Measurements from ENCODE around the gene GDPD4.

The GDPD4 gene

DNA sequence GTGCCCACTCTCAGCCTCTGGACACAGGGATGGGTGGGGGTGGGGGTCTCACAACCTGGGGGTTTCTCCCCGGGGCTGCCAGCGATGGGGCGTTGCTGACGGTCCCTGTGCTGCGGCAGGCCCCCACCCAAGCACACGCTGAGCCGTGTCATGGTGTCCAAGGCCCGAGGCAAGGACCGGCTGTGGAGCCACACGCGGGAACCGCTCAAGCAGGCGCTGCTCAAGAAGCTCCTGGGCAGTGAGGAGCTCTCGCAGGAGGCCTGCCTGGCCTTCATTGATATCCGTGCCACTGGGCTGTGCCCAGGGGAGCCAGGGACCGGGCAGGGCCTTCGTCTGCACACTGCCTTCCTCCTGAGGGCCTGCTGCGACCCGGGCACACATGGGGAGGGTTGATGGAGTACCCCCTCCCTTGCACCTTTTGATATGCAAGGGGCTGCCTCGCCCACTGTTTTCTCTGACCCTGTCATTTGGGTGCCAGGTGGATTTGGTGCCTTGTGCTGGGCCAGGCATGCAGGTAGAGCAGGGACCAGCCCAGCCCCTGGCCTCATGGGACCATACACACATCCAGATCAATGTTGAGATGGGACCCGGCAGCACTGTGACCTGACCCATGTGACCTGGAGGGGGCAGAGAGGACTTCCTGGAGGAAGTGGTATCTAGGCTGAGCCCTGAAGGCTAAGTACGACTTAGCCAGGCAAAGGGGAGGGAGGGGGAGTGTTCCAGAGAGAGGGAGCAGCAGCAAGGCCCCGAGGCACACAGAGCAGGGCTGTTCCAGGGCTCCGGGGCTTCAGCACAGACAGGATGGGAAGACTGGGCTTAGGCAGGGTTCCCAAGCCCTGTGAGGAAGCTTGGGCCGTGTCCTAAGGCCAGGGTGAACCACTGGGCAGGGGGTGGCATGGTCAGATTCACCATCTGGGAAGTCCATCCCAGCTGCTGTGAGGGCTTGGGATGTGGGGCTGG, 98.3 kb downstream of the GDPD4 start:
- DNase-seq = no peak

- DNase-seq = no peak
These were observed 99.3 kb downstream of the GDPD4 start for GRCh38 chr11:77201991-77202841.

GRCh38 chr11:77201370-77201769, 100.1 kb downstream of the GDPD4 start:
- DNase-seq = no peak

GRCh38 chr11:77200351-77201268, 100.9 kb downstream of the GDPD4 start:
- DNase-seq = no peak

- no peak for DNase-seq
These were observed 102.2 kb downstream of the GDPD4 start for GRCh38 chr11:77199137-77199745.

DNA sequence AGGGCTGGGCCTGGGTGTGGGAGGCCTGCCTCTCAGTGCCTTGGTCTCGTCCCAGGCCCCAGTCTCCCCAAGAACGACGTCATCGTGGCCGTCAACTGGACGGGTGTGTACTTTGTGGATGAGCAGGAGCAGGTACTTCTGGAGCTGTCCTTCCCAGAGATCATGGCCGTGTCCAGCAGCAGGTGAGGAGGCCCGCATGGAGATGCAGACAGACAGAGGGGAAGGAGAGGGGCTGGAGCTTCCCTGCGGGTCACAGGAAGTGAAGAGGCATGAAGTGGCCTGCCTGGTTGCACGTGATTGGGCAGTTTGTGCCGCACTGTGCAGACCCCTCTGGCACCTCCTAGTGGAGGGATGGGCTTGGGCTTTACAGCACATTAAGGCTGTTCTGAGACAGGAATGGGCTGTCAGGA, 103.0 kb downstream of the GDPD4 start:
- DNase-seq = no peak

DNA sequence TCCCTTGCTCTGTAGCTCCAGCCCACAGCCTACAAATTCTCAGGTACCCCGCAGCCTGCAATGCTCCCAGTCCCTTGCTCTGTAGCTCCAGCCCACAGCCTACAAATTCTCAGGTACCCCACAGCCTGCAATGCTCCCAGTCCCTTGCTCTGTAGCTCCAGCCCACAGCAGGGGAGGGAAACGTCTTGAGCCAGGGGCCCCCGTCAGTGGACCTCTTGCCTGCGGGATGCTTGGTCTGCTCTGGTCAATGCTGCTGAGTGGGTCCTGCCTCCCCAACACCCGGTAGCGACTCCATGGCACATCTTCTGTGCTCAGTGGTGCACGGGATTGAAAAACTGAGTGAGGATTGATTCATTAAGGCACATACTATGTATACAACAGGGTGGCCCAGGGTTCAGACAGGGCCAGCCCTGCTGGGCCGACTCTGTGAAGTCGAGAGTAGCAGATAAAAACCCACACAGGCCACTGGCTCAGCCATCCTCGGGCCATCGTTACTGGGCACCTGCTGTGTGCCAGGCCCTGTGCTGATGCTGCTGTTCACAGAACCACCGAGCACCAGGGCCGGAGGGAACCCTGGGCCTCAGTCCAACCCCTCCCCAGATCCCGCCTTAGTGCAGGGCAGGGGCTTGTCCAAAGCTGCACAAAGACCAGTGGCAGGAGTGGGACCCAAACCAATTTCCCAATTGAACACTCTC, 103.7 kb downstream of the GDPD4 start:
- no peak for DNase-seq

DNA sequence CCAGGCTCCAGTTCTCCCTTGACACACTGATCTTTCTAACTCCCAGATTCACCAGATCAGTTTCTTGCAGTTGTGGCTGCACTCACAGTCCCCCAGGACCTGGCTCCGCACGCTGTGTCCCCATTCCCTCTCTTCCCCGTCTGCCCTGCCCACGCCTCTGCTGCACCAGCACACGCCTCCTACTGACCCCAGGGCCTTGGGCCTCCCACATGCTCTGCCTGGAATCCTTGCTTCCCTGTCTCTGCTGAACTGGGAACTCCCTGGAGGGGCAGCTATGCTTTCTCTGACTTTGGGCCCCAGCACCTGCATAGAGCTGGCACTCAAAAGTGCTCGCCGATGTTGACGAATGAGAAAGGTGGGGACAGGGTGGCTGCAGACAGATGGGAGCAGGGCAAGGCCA, 104.5 kb downstream of the GDPD4 start:
- no peak for DNase-seq

GRCh38 chr11:77195071-77195755, 106.3 kb downstream of the GDPD4 start:
- DNase-seq = peak; percentile 82

- no peak for DNase-seq
These were observed 107.3 kb downstream of the GDPD4 start for GRCh38 chr11:77193911-77194830.

GRCh38 chr11:77193167-77193566, 108.3 kb downstream of the GDPD4 start:
- DNase-seq = no peak

GRCh38 chr11:77191823-77192495, 109.5 kb downstream of the GDPD4 start:
- no peak for DNase-seq

- no peak for DNase-seq
These were observed 110.1 kb downstream of the GDPD4 start for GRCh38 chr11:77191429-77191822.

- DNase-seq = no peak
These were observed 111.0 kb downstream of the GDPD4 start for GRCh38 chr11:77190331-77191075.

- DNase-seq = no peak
These were observed 111.8 kb downstream of the GDPD4 start for GRCh38 chr11:77189588-77190210.

DNA sequence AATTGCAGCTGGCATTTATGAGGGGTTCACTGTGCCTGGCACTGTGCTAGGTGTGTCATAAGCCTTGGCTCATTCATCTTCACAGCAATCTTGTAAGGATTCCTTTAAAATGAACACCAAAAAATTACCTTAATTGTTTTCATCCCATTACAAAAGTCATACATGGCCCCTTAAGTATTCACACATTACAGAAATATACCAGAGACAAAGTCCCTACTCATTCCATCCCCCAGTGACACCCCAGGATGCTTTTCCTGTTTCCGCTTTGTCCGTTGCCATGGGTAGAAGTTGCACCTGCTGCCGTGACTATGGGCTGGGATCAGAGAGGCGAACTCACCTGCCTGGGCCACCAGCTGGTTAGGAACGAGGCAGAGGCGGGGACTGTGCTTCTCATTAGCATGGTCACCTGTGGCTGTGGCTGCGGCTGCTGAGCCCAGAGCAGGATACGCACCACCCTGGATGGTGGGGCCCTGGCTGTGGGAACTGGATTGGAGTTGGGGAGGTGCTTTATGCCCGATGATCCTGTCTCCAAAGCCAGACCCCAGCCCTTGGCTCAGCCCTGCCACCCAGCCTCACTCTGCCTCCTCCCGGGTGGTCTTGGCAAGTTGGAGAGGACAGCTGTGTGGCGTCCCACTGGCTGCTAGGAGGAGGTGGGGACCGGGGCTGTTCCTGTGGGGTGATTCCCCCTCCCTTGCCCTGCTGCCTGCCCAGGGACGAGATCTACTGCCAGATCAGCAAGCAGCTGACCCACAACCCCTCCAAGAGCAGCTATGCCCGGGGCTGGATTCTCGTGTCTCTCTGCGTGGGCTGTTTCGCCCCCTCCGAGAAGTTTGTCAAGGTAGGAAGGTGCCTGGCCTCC, 112.6 kb downstream of the GDPD4 start:
- no peak for DNase-seq
